ENCODE data around the gene TNNT1.

GRCh38 chr19:55173186-55173713 lies 24.2 kb upstream of the TNNT1 start:
- TF ChIP-seq POLR2AphosphoS5 (IDR thresholded peaks at IDR 0.05), result no peak
- no peak for TF ChIP-seq POLR2A (IDR thresholded peaks at IDR 0.05)
- no peak for TF ChIP-seq CTCF (IDR thresholded peaks at IDR 0.05)
- TF ChIP-seq EP300 (IDR thresholded peaks at IDR 0.05; ENCODE audit: low read depth), result no peak

Data from transverse colon (tissue), 4 donors.